GM18499 (cell line): ENCODE data around the gene FER1L5.

Source experiments
- ATAC-seq: cut with Tn5 transposase; IDR thresholded peaks from one replicate; pipeline ENCODE4 v1.9.1; 2021; ENCODE audit warnings: moderate number of reproducible peaks; ENCODE audit not compliant: insufficient read depth, unreplicated experiment

The FER1L5 gene

GRCh38 chr2:96669539-96670215 is 27.1 kb downstream of the FER1L5 start:
- no peak for ATAC-seq

GRCh38 chr2:96679848-96680247 is 37.3 kb downstream of the FER1L5 start:
- ATAC-seq, result no peak

GRCh38 chr2:96680561-96681141 is 38.1 kb downstream of the FER1L5 start:
- ATAC-seq, result no peak

- no peak for ATAC-seq
Observed at GRCh38 chr2:96681540-96681939, 39.0 kb downstream of the FER1L5 start.

- ATAC-seq, result no peak
Observed at GRCh38 chr2:96683307-96683706, 40.7 kb downstream of the FER1L5 start.

GRCh38 chr2:96683972-96684820 is 41.6 kb downstream of the FER1L5 start:
- no peak for ATAC-seq

- ATAC-seq, result no peak
Observed at GRCh38 chr2:96684883-96685576, 42.5 kb downstream of the FER1L5 start.

- no peak for ATAC-seq
Observed at GRCh38 chr2:96685577-96686459, 43.3 kb downstream of the FER1L5 start.

GRCh38 chr2:96687266-96687665 is 44.7 kb downstream of the FER1L5 start:
- ATAC-seq, result no peak

GRCh38 chr2:96687711-96688640 is 45.4 kb downstream of the FER1L5 start:
- no peak for ATAC-seq

GRCh38 chr2:96688649-96689430 is 46.3 kb downstream of the FER1L5 start:
- no peak for ATAC-seq

GRCh38 chr2:96689431-96689991 is 46.9 kb downstream of the FER1L5 start:
- no peak for ATAC-seq

- no peak for ATAC-seq
Observed at GRCh38 chr2:96690306-96691021, 47.9 kb downstream of the FER1L5 start.

GRCh38 chr2:96691022-96691612 is 48.6 kb downstream of the FER1L5 start:
- no peak for ATAC-seq

GRCh38 chr2:96692094-96692971 is 49.8 kb downstream of the FER1L5 start:
- ATAC-seq, result no peak
